HPDE6-E6E7 (cell line): ENCODE measurements around the gene CREB1.
"Not testable (repeated sequence)": the region's sequence is repeated elsewhere in the genome, so short reads cannot be mapped to it uniquely, and the experiment has no call there.

Source experiments
- DNase-seq: peaks from one replicate; pipeline ENCODE4 v3.0.0; 2011; ENCODE audit warnings: missing footprints; ENCODE audit errors: extremely low spot score

Gene CREB1

GRCh38 chr2:207617011-207617671 lies 87.4 kb downstream of the CREB1 start:
- DNase-seq: peak; percentile 63

GRCh38 chr2:207619764-207620203 lies 90.0 kb downstream of the CREB1 start:
- no peak for DNase-seq

GRCh38 chr2:207621501-207622039 lies 91.8 kb downstream of the CREB1 start:
- no peak for DNase-seq

- DNase-seq: no peak
Measured at GRCh38 chr2:207624185-207625013, 94.6 kb downstream of the CREB1 start.

GRCh38 chr2:207625014-207625907 lies 95.5 kb downstream of the CREB1 start, which contains the start of gene METTL21A:
METTL21A (minus strand) TSS chr2:207625394; CDS start chr2:207624375, 1,019 bp downstream.
- peak; percentile 84 for DNase-seq

GRCh38 chr2:207629553-207629952 lies 99.8 kb downstream of the CREB1 start:
- DNase-seq: no peak

GRCh38 chr2:207630491-207630890 lies 100.7 kb downstream of the CREB1 start:
- DNase-seq: no peak

- peak; percentile 76 for DNase-seq
Measured at GRCh38 chr2:207632575-207633493, 103.1 kb downstream of the CREB1 start.

- DNase-seq: no peak
Measured at GRCh38 chr2:207633686-207634085, 103.9 kb downstream of the CREB1 start.

- DNase-seq: peak; percentile 75
Measured at GRCh38 chr2:207635468-207636200, 105.9 kb downstream of the CREB1 start.

GRCh38 chr2:207639288-207639687 lies 109.5 kb downstream of the CREB1 start:
- not testable (repeated sequence) for DNase-seq

GRCh38 chr2:207640160-207640559 lies 110.4 kb downstream of the CREB1 start:
- DNase-seq: no peak

GRCh38 chr2:207640661-207641060 lies 110.9 kb downstream of the CREB1 start:
- no peak for DNase-seq

GRCh38 chr2:207643892-207644291 lies 114.1 kb downstream of the CREB1 start:
- DNase-seq: no peak

GRCh38 chr2:207646582-207646981 lies 116.8 kb downstream of the CREB1 start:
- DNase-seq: not testable (repeated sequence)
